Inferior parietal cortex (tissue), 1 donor: Measurements from ENCODE around the gene EHHADH.
"Not testable (repeated sequence)": the region's sequence is repeated elsewhere in the genome, so short reads cannot be mapped to it uniquely, and the experiment has no call there.

Source experiments
- DNase-seq: peaks from one replicate; pipeline ENCODE4 v3.0.0-alpha.2; 2016; ENCODE audit errors: extremely low spot score

Gene EHHADH

GRCh38 chr3:185251272-185251671, 2.6 kb downstream of the EHHADH start:
- DNase-seq, result no peak

GRCh38 chr3:185250653-185251052, 3.2 kb downstream of the EHHADH start:
- DNase-seq, result no peak

GRCh38 chr3:185250247-185250646, 3.6 kb downstream of the EHHADH start:
- no peak for DNase-seq

GRCh38 chr3:185242642-185243041, 11.2 kb downstream of the EHHADH start:
- DNase-seq, result no peak

- DNase-seq, result no peak
Measured at GRCh38 chr3:185236969-185237368, 16.9 kb downstream of the EHHADH start.

GRCh38 chr3:185233328-185233727, 20.5 kb downstream of the EHHADH start:
- no peak for DNase-seq

GRCh38 chr3:185226526-185226925, 27.3 kb downstream of the EHHADH start:
- not testable (repeated sequence) for DNase-seq

- DNase-seq, result no peak
Measured at GRCh38 chr3:185225523-185225922, 28.3 kb downstream of the EHHADH start.

- DNase-seq, result no peak
Measured at GRCh38 chr3:185225080-185225479, 28.8 kb downstream of the EHHADH start.

GRCh38 chr3:185221203-185221602, 32.6 kb downstream of the EHHADH start:
- DNase-seq, result no peak

- DNase-seq, result no peak
Measured at GRCh38 chr3:185216607-185216958, 37.3 kb downstream of the EHHADH start.

GRCh38 chr3:185215873-185216606, 37.8 kb downstream of the EHHADH start:
- peak; percentile 37 for DNase-seq

- DNase-seq, result no peak
Measured at GRCh38 chr3:185212559-185212958, 41.3 kb downstream of the EHHADH start.

- no peak for DNase-seq
Measured at GRCh38 chr3:185212086-185212485, 41.8 kb downstream of the EHHADH start.

GRCh38 chr3:185210621-185211142, 43.2 kb downstream of the EHHADH start:
- DNase-seq, result no peak

- no peak for DNase-seq
Measured at GRCh38 chr3:185208823-185209222, 45.0 kb downstream of the EHHADH start.

- no peak for DNase-seq
Measured at GRCh38 chr3:185207931-185208746, 45.7 kb downstream of the EHHADH start.

GRCh38 chr3:185207481-185207880, 46.4 kb downstream of the EHHADH start:
- no peak for DNase-seq

- DNase-seq, result no peak
Measured at GRCh38 chr3:185205865-185206264, 48.0 kb downstream of the EHHADH start.

- DNase-seq, result no peak
Measured at GRCh38 chr3:185204894-185205293, 49.0 kb downstream of the EHHADH start.

- no peak for DNase-seq
Measured at GRCh38 chr3:185200639-185201038, 53.2 kb downstream of the EHHADH start.

- DNase-seq, result no peak
Measured at GRCh38 chr3:185199671-185200070, 54.2 kb downstream of the EHHADH start.

- no peak for DNase-seq
Measured at GRCh38 chr3:185199206-185199605, 54.6 kb downstream of the EHHADH start.
